Activated CD8-positive, alpha-beta memory T cell treated with anti-CD3 and anti-CD28 coated beads, Interleukin-2, amount 10 ng/mL, durations not matched to agents 7 days and 5 days (primary cell): ENCODE results near the gene FAM180A. TPM values are rescaled to one million over a fixed set of nuclear protein-coding genes. Genes with fewer than 3 reads are reported as not detected.
"Not testable (repeated sequence)": the region's sequence is repeated elsewhere in the genome, so short reads cannot be mapped to it uniquely, and the experiment has no call there.

Experiments used
- ATAC-seq: fragments of 150-1000 bp; cut with Tn5 transposase; one replicate; pipeline ENCODE4 v1.10.0; 2021; ENCODE audit warnings: moderate library complexity
- CTCF ChIA-PET: fragments of 350-600 bp; sonication (Branson Sonifier 250); formaldehyde crosslinking; loops from one replicate; lab custom pipeline; 2021; ENCODE audit warnings: antibody characterized with exemption; lab: Charles Lee
- DNase-seq: peaks from one replicate; pipeline ENCODE4 v3.0.0-alpha.2; 2020
- H3K27ac Mint-ChIP-seq: one replicate; pipeline ENCODE4 v1.8.0; 2021; ENCODE audit warnings: mild to moderate bottlenecking, mixed read lengths
- H3K27me3 Mint-ChIP-seq: one replicate; pipeline ENCODE4 v1.8.0; 2021; ENCODE audit warnings: mixed read lengths
- H3K36me3 Mint-ChIP-seq: one replicate; pipeline ENCODE4 v1.8.0; 2021; ENCODE audit warnings: mild to moderate bottlenecking, mixed read lengths
- H3K4me1 Mint-ChIP-seq: one replicate; pipeline ENCODE4 v1.8.0; 2021; ENCODE audit warnings: mixed read lengths
- H3K4me3 Mint-ChIP-seq: one replicate; pipeline ENCODE4 v1.8.0; 2021; ENCODE audit warnings: mild to moderate bottlenecking, moderate library complexity, mixed read lengths
- H3K9me3 Mint-ChIP-seq: one replicate; pipeline ENCODE4 v1.8.0; 2022; ENCODE audit warnings: low read depth, mixed read lengths
- total RNA-seq, 2 experiments: library from RNA; stranded (reverse); gene quantifications; one replicate each; pipeline ENCODE4 v1.2.3, GENCODE V29; 2021

The FAM180A gene
- total RNA-seq, 2 experiments from 2014 or later: not detected

GRCh38 chr7:135710417-135711138 lies 38.0 kb downstream of the FAM180A start:
- no peaks in the 10 kb centered on the region for H3K27me3 Mint-ChIP-seq
- CTCF ChIA-PET: interaction anchor here (0.9 to 5.8 kb wide), 5 partner anchors 10 to 428 kb away, joined by 3 to 40 read pairs (median 5); no protein-coding TSS in a partner anchor
- no peak overlapping the region for H3K4me3 Mint-ChIP-seq
- no peak overlapping the region for H3K27ac Mint-ChIP-seq
- H3K9me3 Mint-ChIP-seq: no peaks in the 10 kb centered on the region
- peaks cover 5% of the 10 kb centered on the region for H3K4me1 Mint-ChIP-seq
- ATAC-seq: no peak
- no peaks in the 10 kb centered on the region for H3K36me3 Mint-ChIP-seq
- DNase-seq: no peak

DNA sequence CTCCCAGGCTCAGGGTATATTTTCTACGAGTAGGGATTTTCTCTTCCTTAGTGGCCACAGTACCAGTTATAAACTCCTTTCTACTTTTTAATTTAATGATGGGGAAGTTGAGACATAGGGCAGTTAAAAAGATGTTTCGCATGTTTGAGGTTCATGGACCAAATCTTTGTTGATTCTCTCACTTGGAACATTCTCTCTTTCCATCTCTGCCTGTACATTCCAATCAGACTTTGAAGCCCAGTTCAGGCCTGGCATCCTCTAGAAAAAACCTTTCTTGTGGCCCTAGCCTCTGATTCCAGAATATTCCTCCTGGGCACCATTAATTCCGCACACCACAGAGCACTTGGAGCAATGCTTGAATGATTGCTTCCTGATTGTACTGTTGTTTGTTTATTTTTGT lies 39.1 kb downstream of the FAM180A start:
- H3K4me3 Mint-ChIP-seq: no peak overlapping the region
- no peaks in the 10 kb centered on the region for H3K36me3 Mint-ChIP-seq
- H3K9me3 Mint-ChIP-seq: no peaks in the 10 kb centered on the region
- peaks cover 5% of the 10 kb centered on the region for H3K4me1 Mint-ChIP-seq
- H3K27ac Mint-ChIP-seq: no peak overlapping the region
- CTCF ChIA-PET: interaction anchor here (3.4 to 5.8 kb wide), 2 partner anchors 9 to 35 kb away, joined by 19 to 40 read pairs; no protein-coding TSS in a partner anchor
- ATAC-seq (no peak), DNase-seq (no peak)
- H3K27me3 Mint-ChIP-seq: no peaks in the 10 kb centered on the region

DNA sequence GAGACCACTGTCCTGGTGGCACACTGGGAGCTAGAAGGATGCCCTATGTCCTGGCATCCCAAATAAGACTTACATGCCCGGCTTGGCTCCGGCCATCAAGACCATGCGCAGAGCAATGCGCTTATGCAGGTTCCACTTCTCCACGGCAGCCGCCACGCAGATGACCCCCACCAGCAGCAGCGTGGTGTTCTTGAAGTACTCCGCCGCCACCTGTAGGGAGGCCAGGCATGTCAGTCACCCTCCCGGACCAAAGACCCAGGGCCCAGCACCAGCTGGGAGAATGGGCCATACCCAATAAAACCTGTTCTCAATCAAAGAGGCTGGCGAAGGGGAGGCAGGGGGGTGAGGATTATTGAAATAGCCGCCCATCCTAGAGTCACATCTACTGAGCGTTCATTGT lies 40.6 kb downstream of the FAM180A start:
- ATAC-seq (no peak), DNase-seq (no peak)
- CTCF ChIA-PET: no interaction called here
- Mint-ChIP-seq H3K27me3 (no peaks in the 10 kb centered on the region), H3K9me3 (no peaks in the 10 kb centered on the region), H3K27ac (no peak overlapping the region), H3K4me1 (peaks cover 3% of the 10 kb centered on the region), H3K36me3 (no peaks in the 10 kb centered on the region), H3K4me3 (no peak overlapping the region)

DNA sequence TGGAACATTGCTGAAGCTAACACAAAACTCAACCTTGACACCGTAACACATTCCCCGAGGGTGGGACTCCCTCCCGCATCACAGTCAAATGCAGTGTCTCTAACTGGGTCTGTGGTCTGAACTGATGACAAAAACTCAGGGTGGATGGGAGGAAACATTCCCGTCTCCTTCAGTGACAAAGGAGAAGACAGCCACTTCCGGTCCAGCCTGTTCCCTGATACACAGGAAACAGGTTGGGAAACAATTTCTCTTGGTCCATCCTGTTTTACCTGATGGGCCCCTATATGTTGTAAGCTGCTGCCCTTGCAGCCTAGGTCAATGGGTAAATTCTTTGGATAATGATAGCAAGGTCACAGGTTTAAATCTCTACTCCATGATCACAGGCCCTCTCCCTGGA lies 41.0 kb downstream of the FAM180A start:
- Mint-ChIP-seq H3K4me3 (no peak overlapping the region), H3K27me3 (no peaks in the 10 kb centered on the region), H3K4me1 (no peaks in the 10 kb centered on the region), H3K9me3 (no peaks in the 10 kb centered on the region), H3K27ac (no peak overlapping the region), H3K36me3 (no peaks in the 10 kb centered on the region)
- DNase-seq: no peak
- CTCF ChIA-PET: no interaction called here
- no peak for ATAC-seq

- no peak for ATAC-seq
- CTCF ChIA-PET: interaction anchor here (1.4 kb wide), 1 partner anchor 433 kb away, joined by 4 read pairs; no protein-coding TSS in a partner anchor
- no peak overlapping the region for H3K27ac Mint-ChIP-seq
Measured at GRCh38 chr7:135706858-135707569, 41.6 kb downstream of the FAM180A start.

DNA sequence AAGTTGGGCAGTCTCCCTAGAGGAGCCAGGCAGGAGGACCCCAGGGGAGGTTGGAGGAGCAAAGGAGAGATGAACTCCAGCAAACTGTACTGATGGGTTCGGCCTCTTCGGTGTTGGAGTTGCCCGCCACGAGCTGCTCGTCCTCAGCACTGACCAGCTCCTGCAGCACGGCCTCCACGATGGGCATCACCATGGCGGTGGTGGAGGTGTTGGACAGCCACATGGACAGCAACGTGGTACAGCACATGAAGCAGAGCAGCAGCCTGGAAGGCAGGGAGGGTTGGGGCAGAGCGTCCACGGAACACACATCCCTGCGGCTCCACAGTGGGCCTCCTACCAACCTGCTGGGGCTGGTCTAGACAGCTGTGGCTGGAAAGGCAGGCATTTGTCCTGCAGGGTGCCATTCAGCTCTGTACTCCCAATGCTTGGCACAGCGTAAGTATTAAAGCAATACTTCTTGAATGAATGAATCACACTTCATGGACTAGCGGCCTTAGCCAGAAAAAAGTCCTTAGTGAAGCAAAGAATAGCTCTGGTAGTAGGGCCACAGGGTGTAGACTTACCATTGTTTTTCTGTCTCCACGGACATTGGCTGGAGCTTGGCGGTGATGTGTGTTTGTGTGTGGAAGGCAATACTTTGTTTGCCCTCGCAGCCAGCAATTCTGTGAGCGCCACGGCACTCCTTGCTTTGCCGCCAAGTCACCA lies 42.4 kb downstream of the FAM180A start:
- no peak overlapping the region for H3K27ac Mint-ChIP-seq
- no peaks in the 10 kb centered on the region for H3K9me3 Mint-ChIP-seq
- H3K4me1 Mint-ChIP-seq: no peaks in the 10 kb centered on the region
- H3K27me3 Mint-ChIP-seq: no peaks in the 10 kb centered on the region
- no peak overlapping the region for H3K4me3 Mint-ChIP-seq
- no peak for ATAC-seq
- no peak for DNase-seq
- CTCF ChIA-PET: interaction anchor here (1.4 kb wide), 1 partner anchor 432 kb away, joined by 4 read pairs; no protein-coding TSS in a partner anchor
- no peaks in the 10 kb centered on the region for H3K36me3 Mint-ChIP-seq

More at GRCh38 chr7:135706858-135707569, 41.6 kb downstream of the FAM180A start:
- no peak for DNase-seq
- no peaks in the 10 kb centered on the region for H3K27me3 Mint-ChIP-seq
- H3K4me3 Mint-ChIP-seq: no peak overlapping the region
- H3K9me3 Mint-ChIP-seq: no peaks in the 10 kb centered on the region
- no peaks in the 10 kb centered on the region for H3K36me3 Mint-ChIP-seq
- no peaks in the 10 kb centered on the region for H3K4me1 Mint-ChIP-seq

GRCh38 chr7:135704698-135705097 lies 43.9 kb downstream of the FAM180A start:
- DNase-seq (no peak), ATAC-seq (no peak)
- no peaks in the 10 kb centered on the region for H3K9me3 Mint-ChIP-seq
- no peak overlapping the region for H3K27ac Mint-ChIP-seq
- H3K27me3 Mint-ChIP-seq: no peaks in the 10 kb centered on the region
- CTCF ChIA-PET: no interaction called here
- H3K36me3 Mint-ChIP-seq: no peaks in the 10 kb centered on the region
- H3K4me3 Mint-ChIP-seq: no peak overlapping the region
- no peaks in the 10 kb centered on the region for H3K4me1 Mint-ChIP-seq

DNA sequence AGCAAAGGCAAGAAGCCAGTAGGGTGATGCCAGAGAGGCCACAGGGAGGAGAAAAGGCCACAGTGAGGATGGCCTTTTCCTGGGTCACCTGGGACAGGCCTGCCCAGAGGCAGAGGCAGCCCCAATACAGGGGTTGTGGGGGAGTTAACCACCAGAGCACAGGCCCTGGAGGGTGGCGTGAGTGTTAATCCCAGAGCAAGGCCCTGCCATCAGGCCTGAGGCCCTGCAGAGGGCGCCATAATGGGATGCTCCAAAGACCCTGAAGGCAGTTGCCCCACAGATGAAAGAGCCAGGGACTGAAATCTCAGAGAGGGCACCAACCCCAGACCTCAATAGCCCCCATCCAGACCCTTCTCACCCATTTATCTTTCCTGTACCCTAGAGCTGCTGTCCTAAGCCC lies 44.5 kb downstream of the FAM180A start:
- H3K27me3 Mint-ChIP-seq: no peaks in the 10 kb centered on the region
- no peaks in the 10 kb centered on the region for H3K36me3 Mint-ChIP-seq
- CTCF ChIA-PET: no interaction called here
- DNase-seq (no peak), ATAC-seq (no peak)
- no peak overlapping the region for H3K27ac Mint-ChIP-seq
- H3K4me3 Mint-ChIP-seq: no peak overlapping the region
- H3K4me1 Mint-ChIP-seq: no peaks in the 10 kb centered on the region
- H3K9me3 Mint-ChIP-seq: no peaks in the 10 kb centered on the region

- CTCF ChIA-PET: no interaction called here
- Mint-ChIP-seq H3K9me3 (no peaks in the 10 kb centered on the region), H3K27me3 (no peaks in the 10 kb centered on the region)
Measured at GRCh38 chr7:135697276-135698049, 51.1 kb downstream of the FAM180A start.

DNA sequence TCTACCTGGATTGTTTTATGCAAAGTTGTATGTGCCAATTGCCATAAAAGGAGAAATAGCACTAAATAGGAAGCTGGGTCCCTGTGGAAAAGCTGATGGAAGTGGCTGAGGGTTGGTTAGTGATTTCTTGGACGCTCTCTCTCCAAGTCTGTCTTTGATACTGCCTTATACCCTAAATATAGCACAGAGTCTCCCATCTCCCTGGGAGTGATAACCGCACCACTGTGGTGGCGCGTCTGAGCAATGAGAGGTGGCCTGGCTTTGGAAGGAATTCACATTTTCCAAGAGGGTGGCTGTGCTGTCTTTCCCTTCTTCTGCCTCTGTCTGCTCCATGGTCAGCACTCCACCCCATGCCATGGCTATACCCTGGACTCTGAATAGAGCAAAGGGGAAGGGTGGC lies 55.1 kb downstream of the FAM180A start:
- Mint-ChIP-seq H3K9me3 (no peaks in the 10 kb centered on the region), H3K4me1 (no peaks in the 10 kb centered on the region), H3K4me3 (no peak overlapping the region), H3K36me3 (no peaks in the 10 kb centered on the region), H3K27ac (no peak overlapping the region), H3K27me3 (no peaks in the 10 kb centered on the region)
- CTCF ChIA-PET: no interaction called here
- DNase-seq (no peak), ATAC-seq (no peak)

More at GRCh38 chr7:135697276-135698049, 51.1 kb downstream of the FAM180A start:
- Mint-ChIP-seq H3K4me1 (no peaks in the 10 kb centered on the region), H3K27ac (no peak overlapping the region), H3K36me3 (no peaks in the 10 kb centered on the region), H3K4me3 (no peak overlapping the region)
- ATAC-seq (no peak), DNase-seq (no peak)

DNA sequence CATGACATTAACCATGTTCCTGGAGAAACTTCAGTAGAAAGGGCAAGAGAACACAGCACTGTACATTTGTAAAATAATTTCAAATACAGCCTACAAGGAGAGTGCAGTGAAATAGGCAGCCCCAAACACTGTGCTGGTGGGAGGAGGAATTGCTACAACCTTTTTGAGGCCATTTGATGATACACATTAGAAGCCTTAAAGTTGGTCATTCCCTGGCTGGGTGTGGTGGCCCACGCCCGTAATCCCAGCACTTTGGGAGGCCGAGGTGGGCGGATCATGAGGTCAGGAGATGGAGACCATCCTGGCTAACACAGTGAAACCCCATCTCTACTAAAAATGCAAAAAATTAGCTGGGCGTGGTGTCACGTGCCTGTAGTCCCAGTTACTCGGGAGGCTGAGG lies 56.0 kb downstream of the FAM180A start:
- CTCF ChIA-PET: interaction anchor here (1.0 kb wide), 1 partner anchor 18 kb away, joined by 4 read pairs; no protein-coding TSS in a partner anchor
- H3K27ac Mint-ChIP-seq, DNase-seq, H3K9me3 Mint-ChIP-seq, H3K4me3 Mint-ChIP-seq, H3K4me1 Mint-ChIP-seq, H3K27me3 Mint-ChIP-seq, ATAC-seq, H3K36me3 Mint-ChIP-seq: not testable (repeated sequence)

- H3K36me3 Mint-ChIP-seq: peaks cover 4% of the 10 kb centered on the region
- H3K27me3 Mint-ChIP-seq: no peaks in the 10 kb centered on the region
- H3K27ac Mint-ChIP-seq: no peak overlapping the region
- no peaks in the 10 kb centered on the region for H3K4me1 Mint-ChIP-seq
- ATAC-seq (no peak), DNase-seq (no peak)
- CTCF ChIA-PET: interaction anchor here (1.0 kb wide), 2 partner anchors 9 to 18 kb away, joined by 3 to 4 read pairs; no protein-coding TSS in a partner anchor
- no peaks in the 10 kb centered on the region for H3K9me3 Mint-ChIP-seq
- no peak overlapping the region for H3K4me3 Mint-ChIP-seq
Measured at GRCh38 chr7:135692055-135692454, 56.6 kb downstream of the FAM180A start.

GRCh38 chr7:135690566-135690965 lies 58.0 kb downstream of the FAM180A start:
- H3K4me1 Mint-ChIP-seq: no peaks in the 10 kb centered on the region
- peaks cover 4% of the 10 kb centered on the region for H3K36me3 Mint-ChIP-seq
- H3K27me3 Mint-ChIP-seq: no peaks in the 10 kb centered on the region
- ATAC-seq (no peak), DNase-seq (no peak)
- CTCF ChIA-PET: interaction anchor here (0.8 kb wide), 1 partner anchor 21 kb away, joined by 3 read pairs; no protein-coding TSS in a partner anchor
- no peak overlapping the region for H3K27ac Mint-ChIP-seq
- H3K4me3 Mint-ChIP-seq: no peak overlapping the region
- no peaks in the 10 kb centered on the region for H3K9me3 Mint-ChIP-seq
